Left renal cortex interstitium (tissue), 4 donors: Measurements from ENCODE around the gene GIT1. TPM values are rescaled to one million over a fixed set of nuclear protein-coding genes. Genes with fewer than 3 reads are reported as not detected.

ENCODE experiments used
- DNase-seq, 4 donors: peaks; one replicate each; pipeline ENCODE4 v3.0.0-alpha.2; 2013; ENCODE audit warnings: low read depth in 4 of 4, low spot score in 2 of 4, missing footprints in 1 of 4
- polyA plus RNA-seq, 4 donors: library from polyadenylated mRNA; unstranded; fragments of 120-200 nt; gene quantifications; one replicate each; pipeline ENCODE4 v1.2.1, GENCODE V29; 2013; ENCODE audit not compliant: insufficient read length in 4 of 4

The GIT1 gene
- polyA plus RNA-seq, 4 donors: 41.2 to 55.4 (median 49.9) TPM

- DNase-seq: no peak
Measured at GRCh38 chr17:29595107-29595942, 5.9 kb upstream of the GIT1 start.

GRCh38 chr17:29594519-29595090, 5.2 kb upstream of the GIT1 start:
- DNase-seq: no peak

GRCh38 chr17:29593591-29594518, 4.4 kb upstream of the GIT1 start:
- DNase-seq: no peak

GRCh38 chr17:29592850-29593551, 3.6 kb upstream of the GIT1 start, which contains the start of gene ANKRD13B:
TSS of gene ANKRD13B (plus strand) at chr17:29593132. CDS start at chr17:29593622, 490 bp downstream.
- no peak for DNase-seq

- DNase-seq: peak in 3 of 4 donors; percentile 74 to 89 (median 85)
Measured at GRCh38 chr17:29591737-29592608, 2.5 kb upstream of the GIT1 start.

GRCh38 chr17:29591146-29591736, 1.8 kb upstream of the GIT1 start:
- no peak for DNase-seq

GRCh38 chr17:29590411-29591145, 1.1 kb upstream of the GIT1 start:
- no peak for DNase-seq

- no peak for DNase-seq
Measured at GRCh38 chr17:29588562-29589411, 661 bp downstream of the GIT1 start.

GRCh38 chr17:29588017-29588561, 1.4 kb downstream of the GIT1 start:
- DNase-seq: no peak

- DNase-seq: no peak
Measured at GRCh38 chr17:29587591-29587990, 1.9 kb downstream of the GIT1 start.

- DNase-seq: no peak
Measured at GRCh38 chr17:29586676-29587469, 2.6 kb downstream of the GIT1 start.

GRCh38 chr17:29585080-29585751, 4.2 kb downstream of the GIT1 start:
- DNase-seq: no peak

- DNase-seq: no peak
Measured at GRCh38 chr17:29584452-29585079, 4.9 kb downstream of the GIT1 start.

GRCh38 chr17:29583324-29584248, 5.9 kb downstream of the GIT1 start:
- no peak for DNase-seq
